Muscle of leg (tissue), 11 donors: ENCODE data around the gene CDCA5. TPM values are rescaled to one million over a fixed set of nuclear protein-coding genes. Genes with fewer than 3 reads are reported as not detected.

ENCODE experiments used
- DNase-seq: peaks from one replicate; pipeline ENCODE4 v3.0.0; 2013
- H3K27ac ChIP-seq: one replicate; pipeline ENCODE4 v1.5.1; 2013; ENCODE audit warnings: mild to moderate bottlenecking, low read length, control low read depth
- H3K27me3 ChIP-seq: one replicate; pipeline ENCODE4 v1.6.1; 2013; ENCODE audit warnings: low read length; ENCODE audit not compliant: control insufficient read depth, insufficient read depth
- H3K36me3 ChIP-seq: one replicate; pipeline ENCODE4 v1.6.1; 2013; ENCODE audit warnings: low read length; ENCODE audit not compliant: control insufficient read depth, insufficient read depth
- H3K4me1 ChIP-seq: one replicate; pipeline ENCODE4 v1.6.1; 2013; ENCODE audit warnings: low read length; ENCODE audit not compliant: control insufficient read depth, insufficient read depth
- H3K4me3 ChIP-seq: one replicate; pipeline ENCODE4 v1.5.1; 2013; ENCODE audit warnings: low read length, control low read depth
- H3K9me3 ChIP-seq: replicated peaks from 2 replicates; pipeline ENCODE4 v1.6.1; 2013; ENCODE audit warnings: low read depth, low read length; ENCODE audit not compliant: control insufficient read depth
- WGBS: methylation state at CpG from one replicate; pipeline ENCODE4 v1.1.5; 2013; ENCODE audit warnings: missing lambda C conversion rate; ENCODE audit not compliant: insufficient coverage; 5-methylcytosine and 5-hydroxymethylcytosine counted together
- polyA plus RNA-seq, 8 donors: library from polyadenylated mRNA; unstranded; fragments of 120-200 nt; gene quantifications; one replicate each; pipeline versions ENCODE4 v1.2.1 to v1.2.3, GENCODE V29; 2013; ENCODE audit warnings: inconsistent platforms in 1 of 8, low replicate concordance in 1 of 8; ENCODE audit not compliant: insufficient read length in 8 of 8, insufficient read depth in 1 of 8
- total RNA-seq: library from RNA; stranded (reverse); fragments of 120-200 nt; gene quantifications from one replicate; pipeline ENCODE4 v1.2.4, GENCODE V29; 2013

Gene CDCA5
- total and polyA plus RNA-seq, 9 donors: 6.6 to 17.0 (median 14.3) TPM

- 82% methylated on average over 2 of the region's 4 CpGs for WGBS
- no peaks in the 10 kb centered on the region for H3K9me3 ChIP-seq
- H3K27ac ChIP-seq: no peak overlapping the region
- H3K36me3 ChIP-seq: peaks cover 6% of the 10 kb centered on the region
- DNase-seq: no peak
- no peaks in the 10 kb centered on the region for H3K4me1 ChIP-seq
- H3K27me3 ChIP-seq: no peaks in the 10 kb centered on the region
- no peak overlapping the region for H3K4me3 ChIP-seq
Observed at GRCh38 chr11:65071907-65072630, 11.8 kb downstream of the CDCA5 start.

DNA sequence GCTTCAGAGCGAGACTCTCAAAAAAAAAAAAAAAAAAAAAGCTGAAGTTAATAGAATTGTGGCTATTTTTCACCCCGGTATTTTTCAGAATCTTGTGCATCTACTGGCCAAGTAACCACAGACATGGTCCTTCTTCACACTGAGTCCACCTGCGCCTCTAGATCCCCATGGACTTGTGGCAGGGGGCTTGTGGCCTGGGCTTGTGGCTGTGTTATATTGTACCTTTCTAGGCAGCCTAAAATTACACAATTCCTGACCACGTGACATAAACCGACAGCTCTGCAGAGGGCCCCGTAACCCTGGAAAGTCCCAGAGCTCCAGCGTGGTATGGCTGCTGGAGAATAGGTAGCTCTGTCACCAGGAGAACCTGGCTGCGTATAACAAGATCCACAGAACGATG lies 14.6 kb downstream of the CDCA5 start:
- H3K27me3 ChIP-seq: no peaks in the 10 kb centered on the region
- no peaks in the 10 kb centered on the region for H3K36me3 ChIP-seq
- no peak overlapping the region for H3K27ac ChIP-seq
- H3K4me1 ChIP-seq: no peaks in the 10 kb centered on the region
- no peak for DNase-seq
- no peaks in the 10 kb centered on the region for H3K9me3 ChIP-seq
- no peak overlapping the region for H3K4me3 ChIP-seq
- WGBS: 45% methylated on average over 4 of the region's 9 CpGs

GRCh38 chr11:65067446-65067845 lies 16.4 kb downstream of the CDCA5 start:
- Histone ChIP-seq H3K27ac (no peak overlapping the region), H3K4me1 (no peaks in the 10 kb centered on the region), H3K27me3 (no peaks in the 10 kb centered on the region), H3K36me3 (no peaks in the 10 kb centered on the region), H3K4me3 (no peak overlapping the region), H3K9me3 (no peaks in the 10 kb centered on the region)
- WGBS: 61% methylated on average over 5 of the region's 10 CpGs
- no peak for DNase-seq

DNA sequence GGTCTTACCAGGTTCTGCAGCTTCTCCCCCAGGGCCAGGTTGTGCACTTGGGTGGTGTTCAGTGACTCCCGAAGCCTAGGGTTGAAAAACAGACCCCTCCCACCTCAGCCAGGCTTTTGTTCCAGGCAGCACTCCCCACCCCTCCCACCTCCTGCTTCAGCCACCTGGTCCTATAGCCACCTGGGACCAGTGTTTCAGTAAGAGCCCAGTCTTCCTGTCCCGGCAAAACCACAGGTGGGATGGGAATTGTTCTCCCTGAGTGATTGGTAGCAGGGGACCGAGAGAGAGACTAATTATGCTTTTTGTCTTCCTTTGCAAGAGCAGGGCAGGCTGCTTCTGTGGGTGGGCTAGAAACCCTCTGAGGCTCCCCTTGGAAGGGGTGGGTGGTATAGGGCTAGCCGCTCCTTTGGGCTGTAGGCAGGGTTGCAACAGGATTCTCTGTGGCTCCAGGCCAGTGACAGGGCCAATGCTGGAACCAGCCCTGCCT lies 17.0 kb downstream of the CDCA5 start:
- no peak overlapping the region for H3K4me3 ChIP-seq
- H3K27ac ChIP-seq: no peak overlapping the region
- H3K9me3 ChIP-seq: no peaks in the 10 kb centered on the region
- no peaks in the 10 kb centered on the region for H3K27me3 ChIP-seq
- no peaks in the 10 kb centered on the region for H3K36me3 ChIP-seq
- no peaks in the 10 kb centered on the region for H3K4me1 ChIP-seq
- 19% methylated on average over 4 of the region's 4 CpGs for WGBS
- no peak for DNase-seq

DNA sequence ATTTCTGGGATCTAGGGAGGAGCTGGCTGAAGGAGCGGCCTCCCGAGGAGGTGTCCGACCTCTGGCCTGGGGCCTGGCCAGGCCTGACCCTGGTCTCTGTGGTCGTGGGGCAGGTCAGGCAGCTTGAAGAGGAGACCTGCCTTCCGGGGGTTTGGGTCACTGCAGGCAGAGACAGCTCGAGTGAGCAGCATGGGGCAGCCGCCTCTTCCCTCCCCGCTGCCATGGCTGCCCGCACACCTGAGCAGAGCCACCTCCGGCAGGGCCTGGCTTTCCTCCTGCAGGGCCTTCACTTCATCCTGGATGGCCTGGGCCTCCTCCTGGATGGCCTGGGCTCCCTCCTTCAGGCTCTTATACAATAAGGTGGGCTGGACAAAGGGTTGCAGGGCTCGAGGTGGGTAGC lies 17.5 kb downstream of the CDCA5 start:
- 50% methylated on average over 8 of the region's 11 CpGs for WGBS
- no peak for DNase-seq
- Histone ChIP-seq H3K27me3 (no peaks in the 10 kb centered on the region), H3K4me3 (no peak overlapping the region), H3K4me1 (no peaks in the 10 kb centered on the region), H3K36me3 (no peaks in the 10 kb centered on the region), H3K9me3 (no peaks in the 10 kb centered on the region), H3K27ac (no peak overlapping the region)

- no peaks in the 10 kb centered on the region for H3K27me3 ChIP-seq
- no peaks in the 10 kb centered on the region for H3K36me3 ChIP-seq
- H3K4me3 ChIP-seq: no peak overlapping the region
- no peaks in the 10 kb centered on the region for H3K9me3 ChIP-seq
- no peaks in the 10 kb centered on the region for H3K4me1 ChIP-seq
- H3K27ac ChIP-seq: no peak overlapping the region
- DNase-seq: no peak
- 73% methylated on average over 6 of the region's 7 CpGs for whole genome bisulfite sequencing
Observed at GRCh38 chr11:65065851-65066250, 18.0 kb downstream of the CDCA5 start.

- WGBS: no CpG with 5 or more reads among the region's 4 CpGs
- H3K27ac ChIP-seq: no peak overlapping the region
- H3K36me3 ChIP-seq: no peaks in the 10 kb centered on the region
- H3K9me3 ChIP-seq: no peaks in the 10 kb centered on the region
- no peaks in the 10 kb centered on the region for H3K27me3 ChIP-seq
- no peak overlapping the region for H3K4me3 ChIP-seq
- DNase-seq: no peak
- H3K4me1 ChIP-seq: no peaks in the 10 kb centered on the region
Observed at GRCh38 chr11:65064847-65065240, 19.0 kb downstream of the CDCA5 start.

- 76% methylated on average over 3 of the region's 3 CpGs for WGBS
- no peak for DNase-seq
- Histone ChIP-seq H3K4me1 (no peaks in the 10 kb centered on the region), H3K9me3 (no peaks in the 10 kb centered on the region), H3K36me3 (no peaks in the 10 kb centered on the region), H3K27me3 (no peaks in the 10 kb centered on the region), H3K4me3 (no peak overlapping the region), H3K27ac (no peak overlapping the region)
Observed at GRCh38 chr11:65063532-65063931, 20.3 kb downstream of the CDCA5 start.

- Histone ChIP-seq H3K9me3 (no peaks in the 10 kb centered on the region), H3K4me3 (no peak overlapping the region), H3K4me1 (no peaks in the 10 kb centered on the region), H3K36me3 (no peaks in the 10 kb centered on the region), H3K27ac (no peak overlapping the region), H3K27me3 (no peaks in the 10 kb centered on the region)
- 52% methylated on average over 6 of the region's 9 CpGs for WGBS
- DNase-seq: no peak
Observed at GRCh38 chr11:65060913-65061408, 22.9 kb downstream of the CDCA5 start.

- Histone ChIP-seq H3K9me3 (no peaks in the 10 kb centered on the region), H3K36me3 (no peaks in the 10 kb centered on the region), H3K27ac (no peak overlapping the region), H3K4me1 (no peaks in the 10 kb centered on the region), H3K4me3 (no peak overlapping the region), H3K27me3 (no peaks in the 10 kb centered on the region)
- no peak for DNase-seq
- 33% methylated on average over 3 of the region's 10 CpGs for WGBS
Observed at GRCh38 chr11:65059959-65060824, 23.6 kb downstream of the CDCA5 start.
